C4-2B (cell line): ENCODE data around the gene H2BW2.
"Not testable (repeated sequence)": the region's sequence is repeated elsewhere in the genome, so short reads cannot be mapped to it uniquely, and the experiment has no call there.

Experiments used
- H3K27ac ChIP-seq: fragments of 450-650 bp; 2 replicates; pipeline ENCODE4 v1.5.1; 2017
- ZFX ChIP-seq: fragments of 450-650 bp; IDR thresholded peaks from 2 replicates; pipeline ENCODE4 v1.6.1; 2017
- TF ChIP-seq, protein P1 (sequence below): fragments of 450-650 bp; conservative IDR thresholded peaks from 2 replicates; pipeline ENCODE4 v1.5.1; 2017; ENCODE audit warnings: mild to moderate bottlenecking

Gene H2BW2

DNA sequence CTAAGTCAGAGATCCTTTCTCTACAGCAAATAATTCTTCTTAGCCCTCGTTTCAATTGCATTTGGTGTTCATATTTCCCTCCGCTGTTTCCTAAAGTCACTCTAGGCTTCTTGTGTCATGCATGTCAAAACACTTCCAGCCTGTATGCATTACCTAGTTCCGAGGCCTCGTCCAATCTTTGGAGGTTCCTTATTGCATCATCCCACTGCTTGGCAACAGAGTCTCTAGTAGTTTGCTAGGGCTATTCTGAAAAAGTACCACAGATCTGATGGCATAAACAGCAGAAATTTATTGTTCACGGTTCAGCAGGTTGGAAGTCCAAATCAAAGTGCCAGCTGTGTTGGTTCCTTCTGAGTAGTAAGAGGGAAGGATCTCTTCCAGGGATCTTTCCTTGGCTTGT, 5.9 kb downstream of the H2BW2 start:
- H3K27ac ChIP-seq, result no peak overlapping the region
- TF ChIP-seq, protein P1, sequence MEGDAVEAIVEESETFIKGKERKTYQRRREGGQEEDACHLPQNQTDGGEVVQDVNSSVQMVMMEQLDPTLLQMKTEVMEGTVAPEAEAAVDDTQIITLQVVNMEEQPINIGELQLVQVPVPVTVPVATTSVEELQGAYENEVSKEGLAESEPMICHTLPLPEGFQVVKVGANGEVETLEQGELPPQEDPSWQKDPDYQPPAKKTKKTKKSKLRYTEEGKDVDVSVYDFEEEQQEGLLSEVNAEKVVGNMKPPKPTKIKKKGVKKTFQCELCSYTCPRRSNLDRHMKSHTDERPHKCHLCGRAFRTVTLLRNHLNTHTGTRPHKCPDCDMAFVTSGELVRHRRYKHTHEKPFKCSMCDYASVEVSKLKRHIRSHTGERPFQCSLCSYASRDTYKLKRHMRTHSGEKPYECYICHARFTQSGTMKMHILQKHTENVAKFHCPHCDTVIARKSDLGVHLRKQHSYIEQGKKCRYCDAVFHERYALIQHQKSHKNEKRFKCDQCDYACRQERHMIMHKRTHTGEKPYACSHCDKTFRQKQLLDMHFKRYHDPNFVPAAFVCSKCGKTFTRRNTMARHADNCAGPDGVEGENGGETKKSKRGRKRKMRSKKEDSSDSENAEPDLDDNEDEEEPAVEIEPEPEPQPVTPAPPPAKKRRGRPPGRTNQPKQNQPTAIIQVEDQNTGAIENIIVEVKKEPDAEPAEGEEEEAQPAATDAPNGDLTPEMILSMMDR, result no peak
- no peak for TF ChIP-seq ZFX

DNA sequence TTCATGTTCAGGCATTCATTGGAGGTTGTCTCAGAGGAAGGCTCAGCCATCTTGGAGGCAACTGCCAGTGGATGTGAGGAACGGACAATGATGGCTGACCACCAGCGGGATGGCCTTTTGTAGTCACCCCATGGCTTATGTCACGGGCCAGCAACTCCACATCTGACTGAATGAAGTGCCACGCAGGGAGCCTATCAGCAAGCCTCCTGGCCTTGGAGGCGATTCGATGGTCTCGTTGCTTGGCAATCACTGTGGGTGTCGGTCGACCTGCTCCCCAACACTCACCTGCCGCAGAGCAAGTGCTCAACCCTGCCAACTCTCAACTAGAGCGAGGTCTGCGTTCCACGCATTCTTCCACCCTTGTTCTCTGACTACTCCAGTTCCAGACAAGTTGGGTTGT, 7.4 kb downstream of the H2BW2 start:
- no peak overlapping the region for H3K27ac ChIP-seq
- no peak for TF ChIP-seq ZFX
- TF ChIP-seq, protein P1, result no peak

DNA sequence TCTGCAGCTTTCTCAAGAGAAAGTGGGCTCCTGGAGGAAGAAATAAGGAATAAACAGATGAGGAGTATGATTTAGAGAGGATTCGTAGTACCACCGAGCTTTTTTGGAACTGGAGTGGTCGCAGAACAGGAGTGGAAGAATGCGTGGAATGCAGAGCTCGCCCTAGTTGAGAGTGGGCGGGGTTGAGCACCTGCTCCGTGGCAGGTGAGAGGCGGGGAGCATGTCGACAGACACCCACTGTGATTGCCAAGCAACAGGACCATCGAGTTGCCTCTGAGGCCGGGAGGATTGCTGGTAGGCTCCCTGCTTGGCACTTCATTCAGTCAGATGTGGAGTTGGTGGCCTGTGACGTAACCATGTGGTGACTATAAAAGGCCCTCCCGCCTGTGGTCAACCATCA, 15.2 kb downstream of the H2BW2 start:
- not testable (repeated sequence) for H3K27ac ChIP-seq

DNA sequence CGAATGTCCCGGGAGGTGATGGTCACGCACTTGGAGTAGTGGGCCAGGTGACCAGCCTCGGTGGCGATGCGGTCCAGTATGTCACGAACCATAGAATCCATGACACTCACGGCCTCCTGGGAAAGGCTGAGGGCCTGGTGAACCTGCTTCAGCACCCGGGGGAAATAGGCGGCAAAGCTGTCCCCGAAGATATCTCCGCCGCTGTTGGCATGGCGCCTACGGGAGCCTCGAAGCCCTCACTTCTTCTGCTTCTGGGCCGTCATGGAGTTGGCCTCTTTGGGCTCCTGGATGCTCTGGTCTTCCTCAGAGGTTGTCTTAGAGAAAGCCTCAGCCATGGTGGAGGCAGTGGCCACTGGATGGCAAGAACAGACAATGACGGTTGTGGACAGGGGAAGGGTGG, 22.9 kb downstream of the H2BW2 start:
- H3K27ac ChIP-seq, result not testable (repeated sequence)

DNA sequence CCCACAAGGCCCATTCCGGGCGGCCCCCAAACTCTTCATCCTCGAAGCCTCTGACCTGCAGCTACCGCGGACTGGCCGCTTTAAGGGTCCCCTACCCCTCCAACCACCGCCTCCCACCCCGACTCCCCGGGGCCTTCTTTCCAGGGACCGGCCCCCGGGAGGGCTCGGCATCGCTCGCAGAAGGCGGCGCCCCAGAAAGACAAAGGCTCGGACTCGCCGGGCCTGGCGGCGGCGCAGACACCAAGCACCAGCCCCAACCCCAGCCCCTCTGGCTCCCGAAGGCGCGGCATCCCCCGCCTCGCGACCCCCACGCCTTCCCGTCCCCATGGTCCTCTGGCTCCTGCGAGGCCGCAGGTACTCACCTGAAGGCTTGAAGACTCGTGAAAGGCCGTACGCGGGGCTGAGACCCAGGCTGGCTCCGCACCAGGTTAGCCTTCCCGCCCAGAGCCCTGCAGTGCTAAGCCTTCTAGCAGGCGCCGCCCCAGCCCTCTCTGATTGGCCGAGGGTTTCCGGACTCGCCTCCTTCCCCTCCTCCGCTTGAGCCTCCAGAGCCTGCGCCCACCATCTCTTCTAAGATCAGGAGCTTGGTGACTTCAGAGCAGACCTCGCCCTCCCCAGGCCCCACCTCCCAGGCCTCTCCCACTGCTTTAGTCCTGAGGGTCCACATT, 36.2 kb downstream of the H2BW2 start, which contains the start of gene TMSB15C:
TMSB15C (minus strand) TSS at position 459 of the 668 bp plus-strand sequence.
- H3K27ac ChIP-seq, result not testable (repeated sequence)

DNA sequence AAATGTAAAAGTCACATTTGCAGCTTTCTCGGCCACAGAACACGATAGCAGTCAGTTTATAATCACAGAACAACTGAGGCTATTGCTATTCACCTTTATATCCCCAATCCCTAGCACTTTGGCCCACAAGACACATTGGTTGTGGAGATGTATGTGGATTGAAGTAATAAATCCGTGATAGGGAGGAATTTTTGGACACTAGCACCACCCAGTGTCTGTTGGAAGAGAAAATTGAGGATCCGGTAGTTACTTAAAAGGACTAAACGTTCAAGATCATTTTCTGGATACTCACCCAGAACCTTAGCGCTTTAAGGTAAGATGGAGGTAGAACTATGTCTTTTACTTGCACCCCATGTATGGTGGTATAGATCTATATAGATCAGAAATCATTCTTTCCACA, 38.1 kb downstream of the H2BW2 start:
- not testable (repeated sequence) for H3K27ac ChIP-seq

DNA sequence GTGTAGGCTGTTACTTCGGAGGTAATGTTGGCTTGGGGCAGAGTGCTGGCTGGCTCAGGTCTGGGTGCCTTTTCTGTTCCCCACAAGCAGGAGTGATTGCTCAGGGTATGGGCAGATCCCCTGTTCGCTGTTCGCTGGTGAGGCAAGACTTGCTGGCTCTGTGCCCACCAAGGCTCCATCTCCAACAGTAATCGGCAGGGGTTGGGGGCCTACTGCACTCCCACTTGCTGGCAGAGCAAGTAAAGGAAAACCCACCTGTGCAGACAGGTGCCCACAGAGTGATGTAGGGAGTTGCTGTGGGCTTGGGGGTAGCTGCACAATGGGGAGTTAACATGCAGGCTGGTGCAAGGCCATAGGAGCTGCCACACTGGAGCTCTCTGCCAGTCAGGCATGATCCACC, 44.3 kb downstream of the H2BW2 start:
- H3K27ac ChIP-seq, result no peak overlapping the region
- TF ChIP-seq, protein P1, result no peak
- no peak for TF ChIP-seq ZFX

DNA sequence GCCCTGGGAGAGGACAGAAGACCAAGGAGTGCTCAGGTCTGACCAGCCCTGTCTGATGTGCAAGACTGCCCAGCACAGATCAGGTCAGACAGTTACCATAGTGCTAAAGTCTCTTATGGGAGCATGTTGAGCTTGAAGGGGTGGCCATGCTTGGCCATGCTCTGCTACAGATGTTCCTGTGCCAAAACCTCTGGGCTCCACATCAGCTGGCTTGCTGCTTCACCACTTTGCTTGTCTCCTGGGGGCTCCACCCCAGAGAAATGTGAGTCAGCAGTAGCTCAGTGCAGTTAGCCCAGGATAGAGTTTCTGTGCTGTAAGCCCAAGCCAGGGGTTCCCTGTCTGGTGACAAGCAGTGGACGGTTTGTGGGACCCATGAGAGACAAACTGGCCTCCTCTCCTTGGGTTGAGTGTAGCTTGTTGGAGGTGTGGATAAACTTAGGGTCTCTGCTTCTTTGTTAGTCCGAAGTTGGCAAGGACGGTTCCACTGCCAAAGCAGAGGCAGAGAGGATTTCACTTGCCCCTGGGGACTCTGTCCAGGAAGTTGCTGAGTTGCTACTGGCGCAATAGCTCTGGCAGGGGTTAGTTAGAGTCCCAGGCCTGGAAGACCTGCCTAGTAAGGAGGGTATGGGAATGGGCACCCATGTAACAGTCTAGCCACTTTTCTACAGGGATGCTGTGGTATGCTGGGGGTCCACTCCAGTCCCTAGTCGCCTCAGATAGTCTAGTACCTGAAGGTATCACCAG, 45.0 kb downstream of the H2BW2 start:
- no peak for TF ChIP-seq ZFX
- TF ChIP-seq, protein P1, result no peak

DNA sequence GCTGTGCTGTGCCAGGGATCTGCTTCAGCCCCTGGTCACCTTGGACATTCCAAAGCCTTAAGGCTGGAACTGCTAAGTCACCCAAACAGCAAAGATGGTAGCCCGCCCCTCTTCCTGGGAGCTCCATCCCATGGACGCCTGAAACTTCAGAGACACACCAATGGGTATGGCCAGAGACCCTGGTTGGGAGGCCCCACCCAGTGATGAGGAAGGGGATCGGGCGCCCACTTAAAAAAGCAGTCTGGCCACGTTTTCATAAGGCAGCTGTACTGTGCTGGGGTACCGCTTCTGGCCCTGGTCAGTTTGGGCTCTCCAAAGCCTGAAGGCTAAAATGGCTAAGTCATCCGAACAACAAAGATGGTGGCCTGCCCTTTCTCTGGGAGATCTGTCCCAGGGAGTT, 45.7 kb downstream of the H2BW2 start:
- TF ChIP-seq ZFX, result no peak
- TF ChIP-seq, protein P1, result no peak
- H3K27ac ChIP-seq, result no peak overlapping the region

More for the DNA sequence above, 45.0 kb downstream of the H2BW2 start:
- no peak overlapping the region for H3K27ac ChIP-seq
